GM21381 (cell line): Measurements from ENCODE around the gene MATR3.
A peak's percentile ranks its signal among the peaks of the same experiment; 100 is the strongest.
"Not testable (repeated sequence)": the region's sequence is repeated elsewhere in the genome, so short reads cannot be mapped to it uniquely, and the experiment has no call there.

Experiments
- ATAC-seq: cut with Tn5 transposase; IDR thresholded peaks from one replicate; pipeline ENCODE4 v1.9.1; 2021; ENCODE audit warnings: mild to moderate bottlenecking, moderate library complexity; ENCODE audit not compliant: unreplicated experiment

MATR3 gene

DNA sequence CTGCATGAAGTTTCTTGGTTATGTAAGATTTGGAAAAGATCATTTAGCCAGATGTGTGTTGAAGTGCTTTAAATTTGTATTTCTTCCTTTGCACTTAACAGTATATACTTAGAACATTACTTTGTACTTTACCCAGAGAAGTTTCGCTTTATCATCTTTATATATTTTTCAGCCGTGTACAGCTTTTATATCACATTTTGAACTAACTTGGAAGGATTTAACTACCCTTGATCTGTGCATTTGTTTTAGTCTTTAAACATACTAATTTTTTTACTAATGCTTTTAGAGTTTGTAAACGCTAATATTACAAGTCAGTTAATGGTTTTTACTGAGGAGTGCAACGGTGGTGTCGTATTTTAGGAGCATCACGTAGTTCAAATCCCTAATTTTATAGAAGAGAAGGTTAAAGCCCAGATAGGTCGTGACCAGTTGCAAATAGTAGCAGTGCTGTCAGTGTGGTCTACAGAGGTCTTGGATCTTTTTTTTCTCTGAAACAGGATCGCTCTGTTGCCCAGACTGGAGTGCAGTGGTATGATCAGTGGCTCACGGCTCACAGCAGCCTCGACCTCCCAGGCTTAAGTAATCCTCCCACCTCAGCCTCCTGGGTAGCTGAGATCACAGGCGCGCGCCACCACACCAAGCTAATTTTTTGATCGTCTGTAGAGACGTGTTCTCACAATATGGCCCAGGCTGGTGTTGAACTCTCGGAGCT lies 2.0 kb downstream of the MATR3 start:
- no peak for ATAC-seq

DNA sequence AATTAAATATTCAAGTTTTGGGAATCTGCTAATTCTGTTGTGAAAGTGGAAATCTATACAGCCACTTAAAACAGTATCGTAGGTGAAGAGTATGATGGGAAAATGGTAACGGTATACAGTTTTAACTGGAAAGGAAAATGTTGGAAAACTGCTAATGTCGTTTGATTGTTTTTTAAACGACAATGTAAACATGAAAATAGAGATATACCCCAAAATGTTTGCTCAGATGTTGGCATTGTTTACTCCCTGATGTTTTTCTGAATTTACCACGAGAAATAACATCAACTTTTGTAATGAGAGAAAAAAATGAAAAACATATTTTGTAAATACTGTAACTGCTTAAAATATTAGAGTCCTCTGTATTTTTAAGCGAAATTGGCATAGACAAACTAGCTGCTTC lies 2.7 kb downstream of the MATR3 start:
- no peak for ATAC-seq

DNA sequence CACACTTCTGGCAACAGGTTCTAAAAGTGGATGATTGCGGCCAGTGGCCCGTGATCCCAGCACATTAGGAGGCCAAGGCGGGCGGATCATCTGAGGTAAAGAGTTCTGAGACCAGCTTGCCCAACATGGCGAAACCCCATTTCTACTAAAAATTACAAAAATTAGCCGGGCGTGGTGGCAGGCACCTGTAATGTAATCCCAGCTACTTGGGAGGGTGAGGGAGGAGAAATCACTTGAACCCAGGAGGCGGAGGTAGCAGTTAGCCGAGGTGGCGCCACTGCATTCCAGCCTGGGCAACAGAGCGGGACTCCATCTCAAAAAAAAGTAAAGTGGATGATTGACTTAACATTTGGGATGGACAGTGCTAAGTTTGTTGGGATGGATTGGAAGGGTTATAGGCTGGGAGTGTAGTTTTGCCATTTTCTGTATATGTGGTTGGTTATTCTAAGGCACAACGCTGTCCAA lies 3.4 kb downstream of the MATR3 start:
- ATAC-seq: no peak

DNA sequence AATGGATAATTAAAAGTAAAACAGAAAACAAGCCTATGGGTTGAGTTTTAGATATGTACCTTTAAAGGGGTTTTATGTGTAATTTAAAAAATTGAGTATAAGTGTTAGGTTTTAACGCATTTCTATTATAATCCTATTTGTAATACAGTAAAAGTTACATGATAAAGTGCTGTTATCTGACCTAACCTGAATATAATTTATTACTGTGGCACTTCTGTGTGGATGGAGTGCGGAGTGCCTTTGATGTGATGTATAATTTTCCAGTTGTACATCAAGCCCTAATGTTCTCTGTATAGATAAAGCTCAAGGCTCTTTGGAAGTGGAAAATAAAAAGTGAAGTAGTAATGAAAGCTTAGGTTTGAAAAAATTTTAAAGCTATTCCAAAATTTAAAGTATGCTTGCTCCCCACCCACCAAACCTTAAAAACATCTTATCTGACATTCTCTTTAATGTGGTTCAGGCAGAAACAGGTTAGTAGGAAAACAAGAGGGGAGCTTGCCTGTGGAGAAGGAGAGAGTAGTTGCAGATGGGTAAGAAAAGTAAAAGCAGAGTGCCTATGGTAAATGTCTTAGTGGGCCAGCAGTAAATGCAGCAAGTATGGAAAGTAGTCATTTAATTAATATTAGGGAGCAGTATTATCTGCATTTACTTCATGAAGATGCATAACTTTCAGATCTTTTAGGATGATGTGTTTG lies 4.0 kb downstream of the MATR3 start:
- ATAC-seq: no peak

DNA sequence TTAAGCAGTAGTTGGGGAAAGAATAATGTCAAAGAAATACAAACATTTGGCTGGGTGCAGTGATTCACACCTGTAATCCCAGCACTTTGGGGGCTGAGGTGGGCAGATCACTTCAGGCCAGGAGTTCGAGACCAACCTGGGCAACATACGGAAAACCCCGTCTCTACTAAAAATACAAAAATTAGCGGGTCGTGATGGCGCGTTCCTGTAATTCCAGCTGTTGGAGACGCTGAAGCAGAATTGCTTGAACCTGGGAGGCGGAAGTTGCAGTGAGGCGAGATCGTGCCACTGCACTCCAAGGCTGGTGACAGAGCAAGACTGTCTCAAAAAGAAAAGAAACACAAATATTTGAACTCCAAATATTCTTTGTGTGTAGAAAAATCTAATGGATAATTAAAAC lies 4.7 kb downstream of the MATR3 start:
- ATAC-seq: no peak

DNA sequence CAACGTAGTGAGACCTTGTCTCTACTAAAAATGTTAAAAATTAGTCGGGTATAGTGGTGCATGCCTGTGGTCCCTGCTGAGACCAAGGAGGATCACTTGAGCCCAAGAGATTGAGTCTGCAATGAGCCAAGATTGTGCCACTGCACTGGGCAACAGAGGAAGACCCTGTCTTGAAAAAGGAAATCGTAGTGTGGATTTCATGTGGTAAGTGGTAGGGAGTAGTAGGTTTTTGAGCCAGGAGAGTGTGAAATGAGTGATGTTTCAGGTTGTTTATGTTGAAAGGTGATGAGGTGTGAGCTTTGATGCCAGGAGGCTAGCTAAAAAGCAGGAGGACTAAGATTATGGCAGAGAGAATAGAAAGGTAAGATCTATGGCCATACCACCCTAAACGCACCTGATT lies 5.9 kb downstream of the MATR3 start:
- no peak for ATAC-seq

DNA sequence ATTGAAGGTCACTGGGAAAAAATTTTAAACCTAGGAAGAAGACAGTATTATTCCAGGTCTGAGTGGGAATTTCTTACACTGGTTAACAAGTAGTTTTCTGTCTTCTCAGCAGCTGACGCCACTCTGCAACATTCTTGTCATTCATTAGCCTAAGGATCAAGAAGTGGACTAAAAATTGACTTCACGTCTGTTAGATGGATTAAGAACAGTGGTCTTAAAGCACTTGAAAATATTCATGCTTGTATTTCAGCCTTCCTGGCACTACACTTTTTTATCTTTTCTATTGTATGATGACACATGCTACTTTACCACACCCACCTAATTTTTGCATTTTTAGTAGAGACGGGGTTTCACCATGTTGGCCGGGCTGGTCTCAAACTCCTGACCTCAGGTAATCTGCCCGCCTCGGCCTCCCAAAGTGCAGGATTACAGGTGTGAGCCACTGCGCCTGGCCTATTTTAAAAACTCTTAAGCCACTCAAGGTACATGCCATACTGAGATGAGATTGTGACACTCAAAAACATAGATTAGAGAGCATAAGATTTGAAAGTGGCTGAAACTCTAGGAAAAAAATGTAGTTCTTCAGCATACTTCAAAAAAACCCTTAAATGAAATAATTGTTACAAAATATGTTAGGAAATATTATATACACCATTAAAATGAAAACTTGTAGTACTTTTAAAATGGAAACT lies 8.4 kb downstream of the MATR3 start:
- ATAC-seq: no peak

DNA sequence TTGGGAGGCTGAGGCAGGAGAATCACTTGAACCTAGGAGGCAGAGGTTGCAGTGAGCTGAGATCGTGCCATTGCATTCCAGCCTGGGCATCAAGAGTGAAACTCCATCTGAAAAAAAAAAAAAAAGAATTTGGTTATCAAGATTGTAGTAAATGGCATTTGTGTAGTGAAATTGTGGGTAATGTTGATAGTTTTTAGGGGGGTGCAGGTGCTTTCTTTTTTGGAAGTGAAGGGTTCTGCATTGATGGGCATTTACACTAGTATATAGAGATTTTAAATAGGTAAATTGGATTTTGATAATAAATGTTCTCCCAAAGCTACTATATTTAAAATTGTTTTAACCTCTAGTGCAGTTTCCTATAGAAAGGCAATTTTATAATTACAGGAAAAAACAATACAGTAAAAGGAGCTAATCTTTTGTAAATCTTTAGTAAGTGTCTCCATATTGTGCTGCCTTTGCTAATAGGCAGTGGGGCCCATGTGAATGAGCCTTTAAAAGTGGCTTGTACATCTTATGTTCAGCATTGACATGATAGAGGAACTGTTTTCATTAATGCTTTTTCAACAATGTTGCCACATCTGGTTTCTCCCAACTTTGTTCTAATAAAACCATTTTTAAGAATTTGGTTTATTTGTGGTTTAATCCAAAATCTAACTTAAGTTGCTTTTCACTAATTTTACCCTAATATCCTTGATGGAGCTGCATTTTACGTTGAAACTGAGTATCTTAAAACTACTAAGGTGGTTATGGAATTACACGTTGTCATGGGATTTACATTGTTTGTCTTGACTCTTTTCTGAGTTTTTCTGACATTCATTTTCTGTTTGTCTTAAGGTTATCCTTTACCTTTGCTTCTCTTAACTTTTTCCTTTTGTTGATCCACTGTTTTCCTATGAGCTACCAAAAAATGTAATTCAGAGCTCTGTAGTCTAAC lies 11.1 kb downstream of the MATR3 start:
- no peak for ATAC-seq

DNA sequence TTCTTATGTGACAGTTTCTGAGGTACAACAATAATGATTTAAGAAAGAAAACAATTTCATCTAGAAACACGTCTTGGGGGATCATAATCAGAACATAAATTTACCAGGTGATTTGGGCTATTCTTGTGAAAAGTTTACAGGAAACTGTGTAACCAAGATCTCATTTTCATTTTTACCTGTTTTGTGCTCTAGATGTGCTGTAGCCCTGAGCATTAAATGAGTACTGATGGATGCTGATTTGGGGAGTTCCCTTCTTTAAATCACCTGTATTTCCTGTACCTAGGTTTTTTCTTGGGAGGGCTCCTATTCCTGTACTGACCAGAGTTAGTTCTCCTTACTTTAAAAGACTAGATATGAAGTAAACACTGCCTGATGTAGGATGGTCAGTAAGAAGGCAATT lies 12.7 kb downstream of the MATR3 start:
- ATAC-seq: no peak

DNA sequence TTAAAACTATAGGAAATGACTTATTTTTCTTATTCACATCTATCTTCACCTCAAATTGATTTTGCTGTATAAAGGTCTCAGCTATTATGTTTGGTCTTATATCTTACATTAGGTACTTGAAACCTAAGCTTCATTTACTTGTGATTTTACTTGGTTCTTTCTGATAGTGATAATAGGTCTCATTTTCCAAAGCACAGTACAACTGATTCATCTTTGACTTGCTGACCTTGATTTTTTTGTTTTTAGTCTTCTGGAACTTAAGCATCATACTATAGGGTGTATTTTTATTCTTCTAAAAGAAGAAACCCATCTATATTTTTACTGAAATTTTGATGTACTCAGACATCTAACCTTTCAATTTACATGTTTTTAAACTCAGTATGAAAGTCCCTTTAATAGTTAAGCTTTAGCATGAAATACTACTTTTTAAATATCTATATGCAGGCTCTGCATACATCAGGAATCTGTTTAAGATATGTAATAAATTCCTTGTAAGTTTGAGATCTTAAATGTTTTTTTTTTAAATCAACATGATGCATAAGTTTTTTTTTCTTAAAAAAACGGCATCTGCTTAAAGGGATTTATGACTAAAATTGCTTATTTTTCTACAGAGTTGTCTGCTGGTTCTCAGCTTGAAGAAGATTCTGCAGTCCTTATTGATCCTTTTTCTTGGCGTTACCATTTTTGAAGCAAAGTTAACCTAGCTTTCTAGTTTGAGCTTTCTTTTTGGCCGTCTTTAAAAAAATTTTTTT lies 13.3 kb downstream of the MATR3 start:
- no peak for ATAC-seq

DNA sequence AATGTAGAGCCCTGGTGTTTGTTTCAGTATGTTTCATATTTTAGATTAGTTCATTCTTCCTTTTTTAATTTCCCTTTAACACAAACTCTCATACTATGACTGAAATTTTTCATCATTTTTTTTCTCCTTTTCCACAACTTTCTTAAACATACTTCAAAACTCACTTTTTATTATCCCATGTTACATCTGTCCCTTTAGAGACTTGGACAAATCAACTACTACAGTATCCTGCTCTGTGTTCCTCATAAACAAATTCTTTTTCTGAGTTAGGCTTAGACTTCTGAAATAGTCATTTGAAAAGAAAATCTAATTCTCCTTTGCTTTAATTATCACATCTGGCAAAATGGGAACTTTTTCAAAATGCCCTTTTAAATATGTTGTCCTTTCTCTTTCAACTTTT lies 15.3 kb downstream of the MATR3 start:
- no peak for ATAC-seq

DNA sequence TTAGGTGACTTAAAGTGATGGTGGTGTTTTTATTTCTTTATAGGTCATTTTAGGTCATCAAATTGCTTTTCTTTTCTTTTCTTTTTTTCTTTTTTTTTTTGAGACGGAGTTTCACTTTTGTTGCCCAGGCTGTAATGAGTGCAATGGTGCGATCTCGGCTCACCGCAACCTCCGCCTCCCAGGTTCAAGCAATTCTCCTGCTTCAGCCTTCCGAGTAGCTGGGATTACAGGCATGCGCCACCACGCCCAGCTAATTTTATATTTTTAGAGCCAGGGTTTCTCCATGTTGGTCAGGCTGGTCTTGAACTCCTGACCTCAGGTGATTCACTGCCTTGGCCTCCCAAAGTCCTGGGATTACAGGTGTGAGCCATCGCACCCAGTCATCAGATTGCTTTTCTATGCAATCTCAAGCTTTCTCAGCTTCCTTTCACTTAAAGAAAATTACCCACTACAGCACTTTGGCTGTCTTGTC lies 17.2 kb downstream of the MATR3 start:
- not testable (repeated sequence) for ATAC-seq

DNA sequence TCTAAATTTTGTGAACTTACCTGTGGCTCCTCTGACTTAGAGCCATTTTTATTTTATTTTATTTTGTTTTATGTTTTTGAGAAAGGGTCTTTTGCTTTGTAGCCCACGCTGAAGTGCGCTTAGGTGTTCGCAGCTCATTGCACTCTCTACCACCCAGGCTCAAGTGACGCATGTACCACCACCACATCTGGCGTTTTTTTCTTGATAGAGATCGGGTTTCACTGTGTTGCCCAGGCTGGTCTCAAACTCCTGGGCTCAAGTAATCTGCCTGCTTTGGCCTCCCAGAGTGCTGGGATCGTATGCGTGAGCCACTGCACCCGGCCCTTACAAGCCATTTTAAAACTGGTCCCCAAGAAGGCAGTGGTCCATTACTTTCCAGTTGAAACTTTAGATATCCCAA lies 18.5 kb downstream of the MATR3 start:
- no peak for ATAC-seq

DNA sequence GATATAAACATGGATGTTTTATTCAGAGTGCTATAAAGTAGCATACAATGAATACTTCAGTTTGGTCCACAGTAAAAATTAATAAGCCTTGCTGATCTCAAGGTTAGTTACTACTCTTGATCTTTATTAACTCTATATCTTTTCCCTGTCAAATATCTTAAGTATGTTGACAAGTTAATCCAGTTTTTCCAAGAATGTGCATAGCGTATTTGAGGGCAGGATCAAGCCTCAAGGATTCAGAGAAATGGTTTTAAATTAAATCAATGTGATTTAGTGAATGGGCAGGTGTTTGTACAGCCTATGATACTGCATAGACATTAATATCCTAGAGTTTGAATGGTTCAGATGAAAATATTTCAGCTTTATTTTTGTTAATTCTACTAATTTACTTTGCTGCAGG lies 20.7 kb downstream of the MATR3 start:
- ATAC-seq: no peak

DNA sequence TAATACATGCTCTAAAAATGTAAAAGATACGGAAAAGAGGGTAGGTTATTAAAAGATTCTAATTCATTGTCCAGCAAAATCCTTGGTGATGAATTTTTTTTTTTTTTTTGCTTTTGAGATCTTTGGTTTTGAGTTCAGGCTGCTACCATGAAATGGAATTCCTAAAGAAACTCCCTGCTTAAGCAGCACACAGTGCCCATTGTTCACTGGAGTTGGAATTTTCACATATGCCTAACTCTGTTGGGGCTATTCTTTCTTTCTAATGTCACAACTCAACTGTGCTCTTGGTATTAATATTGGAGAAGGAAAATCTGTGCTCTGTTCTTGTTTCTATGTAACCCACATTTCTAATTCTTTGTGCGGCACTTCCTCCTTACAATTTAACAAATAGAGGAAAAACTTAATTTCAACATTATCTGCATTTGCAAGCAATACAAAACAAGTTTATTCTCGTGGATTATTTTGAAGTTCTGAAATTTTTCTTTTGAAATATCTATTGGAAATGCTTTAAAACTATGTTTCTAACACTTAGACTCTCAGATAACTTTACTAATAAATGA lies 21.6 kb downstream of the MATR3 start:
- no peak for ATAC-seq

DNA sequence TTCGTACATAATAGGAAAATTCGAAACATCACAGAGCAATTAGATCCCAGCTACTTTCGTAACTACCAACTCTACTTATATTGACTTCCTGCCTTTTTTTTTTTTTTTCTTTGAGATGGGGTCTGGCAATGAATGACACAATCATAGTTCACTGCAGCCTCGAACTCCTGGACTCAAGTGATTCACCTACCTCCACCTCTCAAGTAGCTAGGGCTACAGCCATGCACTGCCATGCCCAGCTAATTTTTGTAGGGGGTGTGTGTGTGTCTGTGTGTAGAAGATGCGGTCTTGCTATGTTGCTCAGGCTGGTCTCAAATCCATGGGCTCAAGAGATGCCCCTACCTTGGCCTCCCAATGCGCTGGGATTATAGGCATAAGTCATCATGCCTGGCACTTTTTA lies 42.3 kb downstream of the MATR3 start:
- no peak for ATAC-seq

DNA sequence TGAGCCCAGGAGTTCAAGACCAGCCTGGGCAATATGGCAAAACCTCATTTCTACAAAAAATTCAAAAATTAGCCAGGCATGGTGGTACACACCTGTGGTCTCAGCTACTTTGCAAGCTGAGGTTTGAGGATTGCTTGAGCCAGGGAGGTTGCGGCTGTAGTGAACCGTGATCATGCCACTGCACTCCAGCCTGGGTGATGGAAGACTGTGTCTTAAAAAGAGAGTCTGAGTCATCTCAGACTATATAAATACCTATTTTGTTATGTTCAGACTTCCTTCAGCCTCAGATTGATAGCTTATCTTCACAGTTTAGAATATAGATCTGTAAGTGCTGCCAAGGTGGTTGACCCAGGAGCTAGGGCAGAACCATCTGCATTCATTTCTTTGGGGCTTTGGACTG lies 46.5 kb downstream of the MATR3 start:
- ATAC-seq: no peak

DNA sequence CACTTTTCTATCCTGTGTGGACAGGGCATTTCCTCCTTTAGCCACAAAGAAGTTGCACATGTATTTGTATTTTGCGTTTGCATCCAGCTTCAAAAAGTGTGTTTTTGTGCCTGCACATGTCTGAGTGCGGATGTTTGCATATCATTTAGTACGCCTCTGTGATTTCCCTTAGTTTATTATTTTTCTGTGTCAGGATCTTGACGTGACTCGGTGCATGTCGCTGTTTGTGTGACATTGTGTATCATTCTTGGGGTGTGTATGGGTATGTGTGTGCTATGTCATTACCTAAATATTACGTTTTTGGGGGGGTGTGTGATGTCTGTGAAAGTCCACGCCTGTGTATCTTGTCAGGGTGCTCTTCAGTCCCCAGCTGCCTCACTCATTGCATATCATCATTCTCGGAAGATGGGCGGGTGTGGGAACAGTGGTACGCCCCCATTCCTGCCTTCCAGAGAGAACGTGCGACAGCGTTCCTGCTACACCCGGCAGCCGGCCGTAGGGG lies 47.7 kb downstream of the MATR3 start:
- ATAC-seq: no peak

DNA sequence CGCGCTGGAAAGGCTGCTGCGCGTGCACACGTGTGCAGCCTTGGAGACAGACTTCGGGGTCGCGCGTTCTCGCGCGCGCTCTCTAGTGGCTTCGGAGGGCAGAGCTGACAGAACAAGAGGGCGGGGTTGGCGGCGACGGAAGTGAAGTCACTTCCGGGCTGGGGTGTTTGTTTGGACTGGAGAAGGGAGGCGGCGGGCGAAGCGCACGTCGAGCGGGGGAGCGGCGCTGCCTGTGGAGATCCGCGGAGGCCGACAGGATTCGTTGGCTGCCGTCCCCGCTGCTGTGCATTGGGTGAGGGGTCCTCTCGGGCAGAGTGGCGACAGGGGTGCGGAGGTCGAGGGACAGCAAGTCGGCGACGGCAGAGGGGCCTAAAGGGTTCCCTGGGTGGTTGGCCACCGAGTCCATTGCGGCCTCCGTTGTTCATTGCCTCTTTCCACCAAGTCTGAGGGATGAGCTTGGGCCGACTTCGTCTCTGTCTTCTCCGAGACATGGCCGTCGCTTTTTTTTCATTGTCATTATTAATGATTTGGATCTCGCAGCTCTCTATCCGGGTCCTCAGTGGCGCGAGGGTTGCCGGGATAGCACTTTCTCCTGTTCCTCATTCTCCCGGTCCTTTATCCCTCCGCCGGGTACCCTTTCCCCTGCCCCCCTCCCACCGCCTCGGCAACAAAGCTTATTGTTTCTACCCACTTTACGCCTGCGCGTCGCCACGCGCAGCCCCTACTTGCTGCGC lies 48.3 kb downstream of the MATR3 start, which contains the start of gene PAIP2:
PAIP2 (plus strand) TSS at position 166 of the 734 bp plus-strand sequence. CDS start 21,931 bp downstream, outside the sequence.
- ATAC-seq: peak; percentile 94
